ENCODE measurements around the gene KISS1. TPM values are rescaled to one million over a fixed set of nuclear protein-coding genes. Genes with fewer than 3 reads are reported as not detected.
"Not testable (repeated sequence)": the region's sequence is repeated elsewhere in the genome, so short reads cannot be mapped to it uniquely, and the experiment has no call there.

The KISS1 gene
- total RNA-seq = not detected

GRCh38 chr1:204196068-204196795 lies at the start of gene KISS1:
Gene KISS1 (minus strand): TSS chr1:204196491. CDS start chr1:204192876, 3,615 bp downstream.
- no peak within 1 kb of the TSS for H3K27ac Mint-ChIP-seq
- CTCF ChIA-PET = interaction anchor here (1.1 kb wide), 1 partner anchor 19 kb away, joined by 3 read pairs; no protein-coding TSS in a partner anchor
- DNase-seq = no peak
- peaks cover 9% of the 10 kb centered on the region for H3K27me3 Mint-ChIP-seq
- no peak within 1 kb of the TSS for H3K4me3 Mint-ChIP-seq
- peaks cover 3% of the 10 kb centered on the region for H3K9me3 Mint-ChIP-seq
- peaks cover 6% of the 10 kb centered on the region for H3K4me1 Mint-ChIP-seq
- POLR2A ChIA-PET = no interaction called here
- no peaks in the 10 kb centered on the region for H3K36me3 Mint-ChIP-seq (ENCODE audit: low read depth)

GRCh38 chr1:204242920-204243319 lies 46.6 kb upstream of the KISS1 start:
- Mint-ChIP-seq H3K36me3 (ENCODE audit: low read depth) (no peaks in the 10 kb centered on the region), H3K4me1 (no peaks in the 10 kb centered on the region), H3K9me3 (no peaks in the 10 kb centered on the region), H3K4me3 (no peak overlapping the region), H3K27me3 (no peaks in the 10 kb centered on the region), H3K27ac (no peak overlapping the region)
- ChIA-PET POLR2A (no interaction called here), CTCF (no interaction called here)
- no peak for DNase-seq

GRCh38 chr1:204241914-204242313 lies 45.6 kb upstream of the KISS1 start:
- POLR2A ChIA-PET = no interaction called here
- DNase-seq = no peak
- no peak overlapping the region for H3K27ac Mint-ChIP-seq
- H3K4me3 Mint-ChIP-seq = no peak overlapping the region
- CTCF ChIA-PET = no interaction called here
- no peaks in the 10 kb centered on the region for H3K27me3 Mint-ChIP-seq
- H3K9me3 Mint-ChIP-seq = no peaks in the 10 kb centered on the region
- H3K4me1 Mint-ChIP-seq = no peaks in the 10 kb centered on the region
- no peaks in the 10 kb centered on the region for H3K36me3 Mint-ChIP-seq (ENCODE audit: low read depth)

- no peak for DNase-seq
- Mint-ChIP-seq H3K36me3 (ENCODE audit: low read depth) (no peaks in the 10 kb centered on the region), H3K27ac (no peak overlapping the region), H3K4me1 (no peaks in the 10 kb centered on the region), H3K4me3 (no peak overlapping the region), H3K27me3 (no peaks in the 10 kb centered on the region), H3K9me3 (no peaks in the 10 kb centered on the region)
- ChIA-PET CTCF (no interaction called here), POLR2A (no interaction called here)
Measured at GRCh38 chr1:204241050-204241449, 44.8 kb upstream of the KISS1 start.

- Mint-ChIP-seq H3K4me3 (no peak overlapping the region), H3K36me3 (ENCODE audit: low read depth) (no peaks in the 10 kb centered on the region), H3K9me3 (no peaks in the 10 kb centered on the region), H3K27me3 (no peaks in the 10 kb centered on the region), H3K4me1 (no peaks in the 10 kb centered on the region), H3K27ac (no peak overlapping the region)
- DNase-seq = no peak
- CTCF ChIA-PET = interaction anchor here (0.5 kb wide), 1 partner anchor 125 kb away, joined by 4 read pairs; no protein-coding TSS in a partner anchor
- POLR2A ChIA-PET = no interaction called here
Measured at GRCh38 chr1:204240233-204240632, 43.9 kb upstream of the KISS1 start.

GRCh38 chr1:204239401-204239800 lies 43.1 kb upstream of the KISS1 start:
- H3K9me3 Mint-ChIP-seq; H3K27ac Mint-ChIP-seq; H3K36me3 Mint-ChIP-seq (ENCODE audit: low read depth); CTCF ChIA-PET; POLR2A ChIA-PET; DNase-seq; H3K4me3 Mint-ChIP-seq; H3K4me1 Mint-ChIP-seq; H3K27me3 Mint-ChIP-seq: not testable (repeated sequence)

GRCh38 chr1:204238520-204238919 lies 42.2 kb upstream of the KISS1 start:
- H3K27me3 Mint-ChIP-seq; H3K9me3 Mint-ChIP-seq; CTCF ChIA-PET; H3K4me1 Mint-ChIP-seq; DNase-seq; H3K27ac Mint-ChIP-seq; POLR2A ChIA-PET; H3K4me3 Mint-ChIP-seq; H3K36me3 Mint-ChIP-seq (ENCODE audit: low read depth): not testable (repeated sequence)

- H3K36me3 Mint-ChIP-seq (ENCODE audit: low read depth); POLR2A ChIA-PET; H3K9me3 Mint-ChIP-seq; H3K27me3 Mint-ChIP-seq; H3K4me3 Mint-ChIP-seq; DNase-seq; H3K27ac Mint-ChIP-seq; H3K4me1 Mint-ChIP-seq: not testable (repeated sequence)
- CTCF ChIA-PET = interaction anchor here (1.1 kb wide), 1 partner anchor 26 kb away, joined by 3 read pairs; no protein-coding TSS in a partner anchor
Measured at GRCh38 chr1:204237515-204237914, 41.2 kb upstream of the KISS1 start.

GRCh38 chr1:204232526-204232925 lies 36.2 kb upstream of the KISS1 start:
- Mint-ChIP-seq H3K4me3 (no peak overlapping the region), H3K27me3 (peaks cover 4% of the 10 kb centered on the region), H3K27ac (no peak overlapping the region), H3K4me1 (no peaks in the 10 kb centered on the region), H3K36me3 (ENCODE audit: low read depth) (no peaks in the 10 kb centered on the region), H3K9me3 (no peaks in the 10 kb centered on the region)
- ChIA-PET CTCF (interaction anchor here (0.6 to 1.2 kb wide), 2 partner anchors 17 to 46 kb away, joined by 3 to 4 read pairs; no protein-coding TSS in a partner anchor), POLR2A (no interaction called here)
- no peak for DNase-seq

GRCh38 chr1:204230211-204230610 lies 33.9 kb upstream of the KISS1 start:
- Mint-ChIP-seq H3K4me1 (no peaks in the 10 kb centered on the region), H3K27ac (no peak overlapping the region), H3K36me3 (ENCODE audit: low read depth) (no peaks in the 10 kb centered on the region), H3K4me3 (no peak overlapping the region), H3K9me3 (no peaks in the 10 kb centered on the region), H3K27me3 (peaks cover 4% of the 10 kb centered on the region)
- DNase-seq = no peak
- POLR2A ChIA-PET = no interaction called here
- CTCF ChIA-PET = no interaction called here

GRCh38 chr1:204228896-204229295 lies 32.6 kb upstream of the KISS1 start:
- CTCF ChIA-PET = interaction anchor here (1.4 kb wide), 1 partner anchor 59 kb away, joined by 3 read pairs; no protein-coding TSS in a partner anchor
- H3K4me1 Mint-ChIP-seq = no peaks in the 10 kb centered on the region
- H3K4me3 Mint-ChIP-seq = no peak overlapping the region
- no peaks in the 10 kb centered on the region for H3K9me3 Mint-ChIP-seq
- H3K36me3 Mint-ChIP-seq (ENCODE audit: low read depth) = no peaks in the 10 kb centered on the region
- peaks cover 4% of the 10 kb centered on the region for H3K27me3 Mint-ChIP-seq
- POLR2A ChIA-PET = no interaction called here
- DNase-seq = no peak
- no peak overlapping the region for H3K27ac Mint-ChIP-seq

- H3K4me1 Mint-ChIP-seq = no peaks in the 10 kb centered on the region
- peaks cover 4% of the 10 kb centered on the region for H3K27me3 Mint-ChIP-seq
- POLR2A ChIA-PET = no interaction called here
- no peak for DNase-seq
- no peak overlapping the region for H3K4me3 Mint-ChIP-seq
- CTCF ChIA-PET = interaction anchor here (1.4 kb wide), 1 partner anchor 60 kb away, joined by 3 read pairs; no protein-coding TSS in a partner anchor
- no peaks in the 10 kb centered on the region for H3K9me3 Mint-ChIP-seq
- no peak overlapping the region for H3K27ac Mint-ChIP-seq
- H3K36me3 Mint-ChIP-seq (ENCODE audit: low read depth) = no peaks in the 10 kb centered on the region
Measured at GRCh38 chr1:204227996-204228785, 31.9 kb upstream of the KISS1 start.

- no peak for DNase-seq
- ChIA-PET CTCF (no interaction called here), POLR2A (no interaction called here)
- Mint-ChIP-seq H3K27ac (no peak overlapping the region), H3K27me3 (peaks cover 4% of the 10 kb centered on the region), H3K9me3 (no peaks in the 10 kb centered on the region), H3K4me1 (no peaks in the 10 kb centered on the region), H3K36me3 (ENCODE audit: low read depth) (no peaks in the 10 kb centered on the region), H3K4me3 (no peak overlapping the region)
Measured at GRCh38 chr1:204227351-204227750, 31.1 kb upstream of the KISS1 start.
